H1 (cell line): Measurements from ENCODE around the gene COL16A1. TPM values are rescaled to one million over a fixed set of nuclear protein-coding genes. Genes with fewer than 3 reads are reported as not detected.

Experiments used
- CTCF ChIA-PET: fragments of 300-600 bp; sonication (Branson Sonifier 250); formaldehyde crosslinking; loops from one replicate; lab custom pipeline; 2021; ENCODE audit not compliant: partially characterized antibody; lab: Charles Lee
- POLR2A ChIA-PET: fragments of 300-600 bp; sonication (Branson Sonifier 250); formaldehyde crosslinking; loops from one replicate; lab custom pipeline; 2021; ENCODE audit warnings: inconsistent platforms; ENCODE audit not compliant: partially characterized antibody; lab: Charles Lee
- DNase-seq, 2 experiments: peaks; one replicate each; pipeline versions ENCODE4 v3.0.0 to v3.0.0-alpha.2; 2010 to 2022; ENCODE audit warnings: low spot score in 2 of 2, low read depth in 1 of 2, mixed read lengths in 1 of 2
- FAIRE-seq: peaks from 2 replicates; lab custom pipeline; 2011; peaks lifted over from hg19 to GRCh38; lab: Jason Lieb, UNC
- H2AFZ ChIP-seq: 2 replicates; pipeline ENCODE4 v1.8.1; 2012; ENCODE audit warnings: low read length, inconsistent platforms
- H2AK5ac ChIP-seq: 2 replicates; pipeline ENCODE4 v1.6.1; 2013; ENCODE audit warnings: low read depth, low read length
- H2BK120ac ChIP-seq: replicated peaks from 2 replicates; pipeline ENCODE3; 2013; ENCODE audit warnings: low read depth, low read length, inconsistent platforms
- H2BK12ac ChIP-seq: 2 replicates; pipeline ENCODE4 v1.6.1; 2013; ENCODE audit warnings: low read depth, low read length
- H2BK15ac ChIP-seq: 2 replicates; pipeline ENCODE4 v1.6.1; 2013; ENCODE audit warnings: low read length
- H2BK20ac ChIP-seq: 2 replicates; pipeline ENCODE4 v1.6.1; 2013; ENCODE audit warnings: low read length
- H2BK5ac ChIP-seq: 2 replicates; pipeline ENCODE4 v1.6.1; 2013; ENCODE audit warnings: low read depth, low read length
- H3K14ac ChIP-seq: 2 replicates; pipeline ENCODE4 v1.6.1; 2013; ENCODE audit warnings: inconsistent platforms; ENCODE audit not compliant: insufficient read length
- H3K18ac ChIP-seq: 2 replicates; pipeline ENCODE4 v1.6.1; 2013; ENCODE audit warnings: low read length; ENCODE audit errors: extremely low read depth
- H3K23ac ChIP-seq: 2 replicates; pipeline ENCODE4 v1.6.1; 2013; ENCODE audit warnings: inconsistent platforms; ENCODE audit not compliant: insufficient read length
- H3K23me2 ChIP-seq: 2 replicates; pipeline ENCODE4 v1.6.1; 2013; ENCODE audit warnings: low read depth, low read length
- H3K27ac ChIP-seq: 2 replicates; pipeline ENCODE4 v1.6.1; 2011; ENCODE audit warnings: low read depth, low read length, inconsistent platforms
- H3K27me3 ChIP-seq, 4 experiments: replicated peaks in 1 of 4; 1 replicate in 1 of 4; 2 replicates in 3 of 4; pipeline versions ENCODE4 v1.6.1 to v1.8.1; 2011 to 2013; ENCODE audit warnings: low read length in 3 of 4, mild to moderate bottlenecking in 3 of 4, inconsistent platforms in 2 of 4, mixed read lengths in 2 of 4, moderate library complexity in 1 of 4; ENCODE audit not compliant: control insufficient read depth in 3 of 4, insufficient read depth in 3 of 4; ENCODE audit errors: extremely low read depth in 1 of 4
- H3K36me3 ChIP-seq, 4 experiments: 2 replicates each; pipeline versions ENCODE4 v1.6.1 to v1.8.1; 2011 to 2013; ENCODE audit warnings: mild to moderate bottlenecking in 4 of 4, low read length in 3 of 4, moderate library complexity in 2 of 4, control low read depth in 1 of 4, inconsistent platforms in 1 of 4; ENCODE audit not compliant: insufficient read depth in 4 of 4, control insufficient read depth in 2 of 4
- H3K4ac ChIP-seq: replicated peaks from 2 replicates; pipeline ENCODE3; 2013; ENCODE audit warnings: low read length, low read depth, mixed read lengths, inconsistent platforms; ENCODE audit not compliant: insufficient read length
- H3K4me1 ChIP-seq, 4 experiments: replicated peaks in 1 of 4; 1 replicate in 1 of 4; 2 replicates in 3 of 4; pipeline versions ENCODE4 v1.6.1 to v1.8.1; 2011 to 2013; ENCODE audit warnings: low read length in 3 of 4, inconsistent platforms in 2 of 4, mixed read lengths in 1 of 4; ENCODE audit not compliant: insufficient read depth in 4 of 4, control insufficient read depth in 3 of 4
- H3K4me2 ChIP-seq, 2 experiments: 2 replicates each; pipeline versions ENCODE4 v1.6.1 to v1.8.1; 2011 to 2013; ENCODE audit warnings: low read depth in 2 of 2, low read length in 2 of 2, control low read depth in 1 of 2, inconsistent platforms in 1 of 2, mild to moderate bottlenecking in 1 of 2; ENCODE audit not compliant: insufficient read depth in 1 of 2
- H3K4me3 ChIP-seq, 4 experiments: fragments of 200-600, 300-600 bp in 1 of 4; sonication (generic), shearing (Covaris generic), sonication (Bioruptor Twin) in 1 of 4; 2 replicates each; pipeline versions ENCODE4 v1.5.1 to v1.8.1; 2011 to 2016; ENCODE audit warnings: low read length in 4 of 4, low read depth in 3 of 4, control low read depth in 2 of 4, inconsistent platforms in 2 of 4, mild to moderate bottlenecking in 2 of 4, mixed read lengths in 1 of 4, moderate library complexity in 1 of 4; ENCODE audit not compliant: insufficient read depth in 2 of 4; ENCODE audit errors: extremely low read depth in 1 of 4
- H3K56ac ChIP-seq: replicated peaks from 2 replicates; pipeline ENCODE3; 2013; ENCODE audit warnings: low read depth, mild to moderate bottlenecking, mixed read lengths, low read length, inconsistent platforms; ENCODE audit not compliant: insufficient read length
- H3K79me1 ChIP-seq: 2 replicates; pipeline ENCODE4 v1.6.1; 2013; ENCODE audit warnings: low read depth, low read length, control low read depth
- H3K79me2 ChIP-seq, 2 experiments: 2 replicates each; pipeline versions ENCODE4 v1.6.1 to v1.8.1; 2012 to 2013; ENCODE audit warnings: low read length in 2 of 2, mild to moderate bottlenecking in 2 of 2, inconsistent platforms in 1 of 2; ENCODE audit not compliant: insufficient read depth in 2 of 2, control insufficient read depth in 1 of 2
- H3K9ac ChIP-seq, 4 experiments: replicated peaks in 1 of 4; 1 replicate in 1 of 4; 2 replicates in 3 of 4; pipeline versions ENCODE4 v1.6.1 to v1.8.1; 2011 to 2013; ENCODE audit warnings: low read depth in 3 of 4, low read length in 3 of 4, control low read depth in 2 of 4, mild to moderate bottlenecking in 2 of 4, moderate library complexity in 2 of 4, inconsistent platforms in 1 of 4; ENCODE audit errors: extremely low read depth in 1 of 4
- H3K9me3 ChIP-seq, 2 experiments: 2 replicates each; pipeline versions ENCODE4 v1.6.1 to v1.8.1; 2012 to 2013; ENCODE audit warnings: mild to moderate bottlenecking in 2 of 2, moderate library complexity in 2 of 2, control low read depth in 1 of 2, inconsistent platforms in 1 of 2, low read depth in 1 of 2, low read length in 1 of 2, mixed read lengths in 1 of 2; ENCODE audit not compliant: insufficient read depth in 2 of 2
- H4K20me1 ChIP-seq, 2 experiments: replicated peaks in 1 of 2; 2 replicates each; pipeline versions ENCODE3 to v1.8.1; 2011 to 2013; ENCODE audit warnings: inconsistent platforms in 2 of 2, low read length in 2 of 2, mild to moderate bottlenecking in 1 of 2; ENCODE audit not compliant: insufficient read depth in 2 of 2, control insufficient read depth in 1 of 2
- H4K5ac ChIP-seq: 2 replicates; pipeline ENCODE4 v1.6.1; 2013; ENCODE audit warnings: low read length, low read depth, mixed read lengths, inconsistent platforms; ENCODE audit not compliant: insufficient read length
- H4K8ac ChIP-seq: 2 replicates; pipeline ENCODE4 v1.8.0; 2013; ENCODE audit warnings: mild to moderate bottlenecking, moderate library complexity, low read length, inconsistent platforms; ENCODE audit not compliant: insufficient read depth; ENCODE audit errors: extremely low read depth
- H4K91ac ChIP-seq: replicated peaks from 2 replicates; pipeline ENCODE3; 2013; ENCODE audit warnings: low read length, mixed read lengths, inconsistent platforms; ENCODE audit not compliant: insufficient read length
- CBX8 ChIP-seq: fragments of 300-800, 300-1000 bp; sonication (generic); IDR thresholded peaks from 2 replicates; pipeline ENCODE4 v1.7.1; 2016; ENCODE audit warnings: low read depth, low read length, borderline replicate concordance
- HDAC6 ChIP-seq: IDR thresholded peaks from one replicate; pipeline ENCODE4 v1.7.1; 2012; ENCODE audit warnings: low read depth, mild to moderate bottlenecking, inconsistent platforms, low read length, moderate library complexity
- NANOG ChIP-seq: IDR thresholded peaks from 2 replicates; pipeline ENCODE4 v1.6.1; 2011; ENCODE audit warnings: low read length, low read depth, mild to moderate bottlenecking, inconsistent platforms; ENCODE audit not compliant: insufficient read depth, poor library complexity, severe bottlenecking
- POLR2AphosphoS5 ChIP-seq: IDR thresholded peaks from 2 replicates; pipeline ENCODE4 v1.6.1; 2011; ENCODE audit warnings: low read depth, low read length
- SIRT6 ChIP-seq: IDR thresholded peaks from one replicate; pipeline ENCODE4 v1.7.1; 2012; ENCODE audit warnings: low read length, inconsistent platforms
- SIX5 ChIP-seq: IDR thresholded peaks from 2 replicates; pipeline ENCODE4 v1.6.1; 2011; ENCODE audit warnings: mild to moderate bottlenecking, low read depth, low read length
- WGBS, 2 experiments: shearing (Covaris generic) in 1 of 2; methylation state at CpG; one replicate each; pipeline versions ENCODE4 v1.1.6 to v1.1.7; 2013 to 2015; ENCODE audit warnings: low lambda C conversion rate in 2 of 2, mixed read lengths in 2 of 2, inconsistent platforms in 1 of 2, low coverage in 1 of 2, missing lambda C conversion rate in 1 of 2; ENCODE audit not compliant: insufficient replicate concordance in 2 of 2, insufficient coverage in 1 of 2, insufficient read length in 1 of 2; ENCODE audit errors: extremely low coverage in 1 of 2, missing lambda C conversion rate in 1 of 2; 5-methylcytosine and 5-hydroxymethylcytosine counted together
- polyA plus RNA-seq, 7 experiments: library from polyadenylated mRNA; depleted of rRNA in 3 of 7; stranded (reverse) in 5 of 7; unstranded in 2 of 7; fragments of >200 nt in 5 of 7; fragments of 200-250 nt in 2 of 7; gene quantifications; 1 replicate in 5 of 7; 2 replicates in 1 of 7; 4 replicates in 1 of 7; pipeline versions ENCODE4 v1.2.1 to v1.2.3, GENCODE V29; 2011 to 2013; ENCODE audit warnings: missing spikeins in 2 of 7, mixed read lengths in 2 of 7
- total RNA-seq: library from RNA; stranded (reverse); fragmentation: NEBNext Ultra II Directional; extraction: Animal tissue kit (Norgen Biotek cat#: 25700); gene quantifications from 2 replicates; pipeline ENCODE4 v1.2.1, GENCODE V29; 2021

COL16A1 gene
- total and polyA plus RNA-seq, 2 of the 8 experiments (the other 6 are each of a cell fraction or from before 2014, with no cell fraction given), result 2.0 to 10.5 TPM

- H3K23me2 ChIP-seq, result no peaks in the 10 kb centered on the region
- TF ChIP-seq SIRT6 (no peak), SIX5 (no peak), HDAC6 (no peak), NANOG (no peak), CBX8 (no peak), POLR2AphosphoS5 (no peak)
- H3K79me2 ChIP-seq, result no peaks in the 10 kb centered on the region
- no peak overlapping the region for H2AFZ ChIP-seq
- no peak overlapping the region; the same call in 1 of the 2 replicates for H4K8ac ChIP-seq
- no peak overlapping the region for H3K4ac ChIP-seq
- no peak overlapping the region for H2BK20ac ChIP-seq
- H4K91ac ChIP-seq, result peak overlapping the region; percentile 58
- CTCF ChIA-PET, result interaction anchor here (0.9 to 4.2 kb wide), 13 partner anchors 10 to 123 kb away, joined by 3 to 26 read pairs (median 4); no protein-coding TSS in a partner anchor
- peak overlapping the region; percentile 97; the same call in 1 of the 2 replicates for H2BK15ac ChIP-seq
- POLR2A ChIA-PET, result interaction anchor here (1.8 to 2.7 kb wide), 2 partner anchors 37 kb away, joined by 6 to 7 read pairs; no protein-coding TSS in a partner anchor
- peak overlapping the region; percentile 63; the same call in 1 of the 2 replicates for H2BK5ac ChIP-seq
- H3K79me1 ChIP-seq, result no peaks in the 10 kb centered on the region
- H3K9me3 ChIP-seq, result no peaks in the 10 kb centered on the region
- no peaks in the 10 kb centered on the region for H3K27me3 ChIP-seq
- no peak overlapping the region for H3K23ac ChIP-seq
- H4K20me1 ChIP-seq, result no peaks in the 10 kb centered on the region
- 76% methylated on average over 4 of the region's 7 CpGs; no CpG with 5 or more reads in 1 of the 2 experiments for WGBS, 2 experiments
- H3K27ac ChIP-seq, result no peak overlapping the region
- H3K4me1 ChIP-seq, result peaks cover 5 to 17% (median 13%) of the 10 kb centered on the region in 4 experiments; a peak in 6 of 7 replicates
- FAIRE-seq (no peak), DNase-seq (no peak)
- no peak overlapping the region for H3K14ac ChIP-seq
- no peak overlapping the region for H3K4me2 ChIP-seq
- H3K9ac ChIP-seq, result no peak overlapping the region
- no peak overlapping the region for H3K56ac ChIP-seq
- H4K5ac ChIP-seq, result no peak overlapping the region
- no peaks in the 10 kb centered on the region for H3K36me3 ChIP-seq
- H2BK12ac ChIP-seq, result peak overlapping the region; percentile 94; the same call in 1 of the 2 replicates
- H3K18ac ChIP-seq, result peak overlapping the region; percentile 71; the same call in 1 of the 2 replicates
- H2BK120ac ChIP-seq, result no peak overlapping the region
- H2AK5ac ChIP-seq, result no peak overlapping the region; the same call in 1 of the 2 replicates
- no peak overlapping the region; a peak in 2 of 8 replicates for H3K4me3 ChIP-seq
Observed at GRCh38 chr1:31752258-31752657, 48.4 kb upstream of the COL16A1 start.
